GM23338 (cell line): ENCODE measurements around the gene LRP4.

Experiments
- CREB1 ChIP-seq: fragments of 250-450 bp; sonication (Bioruptor Pico); IDR thresholded peaks from 2 replicates; pipeline ENCODE4 v1.5.0; 2020; ENCODE audit warnings: low read depth, mild to moderate bottlenecking, moderate library complexity
- CTCF ChIP-seq, 2 experiments: fragments of 200-600 bp in 1 of 2; sonication (generic) in 1 of 2; conservative IDR thresholded peaks; 2 replicates each; pipeline versions ENCODE4 v1.5.1 to v1.6.1; 2016 to 2017; ENCODE audit warnings: antibody characterized with exemption in 2 of 2, low read depth in 2 of 2, mild to moderate bottlenecking in 2 of 2, moderate library complexity in 1 of 2
- ETS1 ChIP-seq: IDR thresholded peaks from 2 replicates; pipeline ENCODE4 v1.6.1; 2016; ENCODE audit warnings: antibody characterized with exemption
- EZH2 ChIP-seq: fragments of 200-600 bp; sonication (generic); IDR thresholded peaks from one replicate; pipeline ENCODE4 v1.8.0; 2017; ENCODE audit warnings: antibody characterized with exemption, mild to moderate bottlenecking, low read depth; ENCODE audit not compliant: unreplicated experiment
- JUNB ChIP-seq: IDR thresholded peaks from one replicate; pipeline ENCODE4 v1.6.1; 2016; ENCODE audit warnings: antibody characterized with exemption; ENCODE audit not compliant: unreplicated experiment
- POLR2AphosphoS5 ChIP-seq: IDR thresholded peaks from 2 replicates; pipeline ENCODE4 v1.6.1; 2016; ENCODE audit warnings: antibody characterized with exemption, low read depth
- REST ChIP-seq: IDR thresholded peaks from one replicate; pipeline ENCODE4 v1.6.1; 2018; ENCODE audit warnings: antibody characterized with exemption; ENCODE audit not compliant: unreplicated experiment
- STAT1 ChIP-seq: IDR thresholded peaks from one replicate; pipeline ENCODE4 v1.6.1; 2016; ENCODE audit warnings: antibody characterized with exemption; ENCODE audit not compliant: unreplicated experiment
- ZNF331 ChIP-seq: fragments of 250-450 bp; sonication (Bioruptor Pico); IDR thresholded peaks from 2 replicates; pipeline ENCODE4 v1.5.0; 2020; ENCODE audit warnings: low read depth, mild to moderate bottlenecking, moderate library complexity

DNA sequence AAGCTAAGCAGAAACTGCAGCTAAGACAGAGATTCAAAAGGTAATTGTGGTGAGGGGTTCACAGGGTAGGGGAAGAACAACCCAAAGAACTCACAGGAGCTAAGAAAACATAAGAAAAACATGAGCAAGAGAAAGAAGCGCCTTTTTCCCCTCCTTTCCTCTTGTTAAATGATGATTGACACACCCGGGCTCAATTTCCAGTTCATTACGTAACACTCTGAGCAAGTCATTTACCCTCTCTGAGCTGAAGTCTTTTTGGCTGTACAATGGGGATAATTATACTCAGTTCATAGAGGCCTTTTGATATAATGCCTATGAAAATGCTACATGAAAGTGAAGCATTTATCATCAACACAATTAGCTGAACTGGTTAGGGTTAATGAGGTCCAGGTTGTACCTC is 17.2 kb downstream of the LRP4 start:
- TF ChIP-seq CTCF (conservative IDR thresholded peaks at IDR 0.05; ENCODE audit: low read depth in 2 of 2) = no peak
- TF ChIP-seq ZNF331 (CRISPR knock-in tag) = no peak
- TF ChIP-seq POLR2AphosphoS5 = no peak
- no peak for TF ChIP-seq CREB1
- TF ChIP-seq EZH2 = no peak
- TF ChIP-seq REST = no peak
- no peak for TF ChIP-seq ETS1
- no peak for TF ChIP-seq STAT1
- TF ChIP-seq JUNB = no peak
